ENCODE results near the gene PHYHD1.

- TF ChIP-seq CTCF (IDR thresholded peaks at IDR 0.05; ENCODE audit: poor library complexity) (no peak), EZH2phosphoT487 (IDR thresholded peaks at IDR 0.05; ENCODE audit: low read depth, severe bottlenecking, unreplicated experiment) (no peak), EZH2 (IDR thresholded peaks at IDR 0.05; ENCODE audit: borderline replicate concordance) (no peak)
These were observed 23.2 kb downstream of the PHYHD1 start for GRCh38 chr9:128943832-128944620.

All from hepatocyte (in vitro differentiated cells).